Measurements from ENCODE around the gene RPS6KA4. TPM values are rescaled to one million over a fixed set of nuclear protein-coding genes. Genes with fewer than 3 reads are reported as not detected.

The RPS6KA4 gene
- total RNA-seq, 1 donor from 2014 or later = 39.3 TPM

DNA sequence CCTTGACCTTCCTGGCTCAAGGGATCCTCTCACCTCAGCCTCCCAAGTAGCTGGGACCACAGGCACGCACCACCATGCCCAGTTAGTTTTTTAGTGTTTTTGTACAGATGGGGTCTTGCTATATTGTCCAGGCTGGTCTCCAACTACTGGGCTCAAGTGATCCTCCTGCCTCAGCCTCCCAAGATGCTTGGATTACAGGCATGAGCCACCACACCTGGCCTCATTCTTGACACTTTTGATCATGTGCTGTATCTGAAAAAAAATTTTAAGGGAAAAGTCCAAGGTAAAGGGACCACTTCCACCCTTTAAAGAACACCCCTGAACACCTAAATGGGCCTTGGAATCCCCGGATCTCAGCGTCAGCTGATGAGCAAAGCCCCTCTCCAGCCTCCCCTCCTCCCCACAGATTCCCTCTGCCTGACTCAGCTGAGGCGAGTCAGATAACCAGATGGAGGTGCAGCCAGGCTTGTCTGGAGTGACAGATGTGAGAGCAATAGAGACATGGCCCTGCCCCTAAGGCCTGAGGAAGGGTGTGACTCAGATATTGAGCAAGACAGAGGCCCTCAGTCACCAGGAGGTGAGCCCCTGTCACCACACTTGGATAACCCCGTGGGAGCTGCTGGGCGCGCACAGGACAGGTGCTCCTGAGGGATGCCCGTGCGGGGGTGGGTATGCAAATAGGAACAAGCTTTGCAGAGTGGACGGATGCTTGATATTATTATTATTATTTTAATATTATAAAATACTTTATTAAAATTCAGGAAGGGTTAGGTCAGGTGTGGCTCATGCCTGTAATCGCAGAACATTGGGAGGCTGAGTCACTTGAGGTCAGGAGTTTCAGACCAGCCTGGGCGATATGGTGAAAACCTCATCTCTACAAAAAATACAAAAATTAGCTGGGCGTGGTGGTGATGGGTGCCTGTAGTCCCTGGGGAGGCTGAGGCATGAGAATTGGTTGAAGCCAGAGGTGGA, 23.9 kb upstream of the RPS6KA4 start:
- no peaks in the 10 kb centered on the region for H3K36me3 ChIP-seq
- no peak for DNase-seq (ENCODE audit: extremely low spot score in 2 of 2)
- H3K27ac ChIP-seq = peak overlapping the region; percentile 18
- H3K4me3 ChIP-seq = no peak overlapping the region
- H3K27me3 ChIP-seq = no peaks in the 10 kb centered on the region
- intact Hi-C loops (cut with DNase I) = no loop called here
- H3K9me3 ChIP-seq = no peaks in the 10 kb centered on the region
- H3K4me1 ChIP-seq = peaks cover 20% of the 10 kb centered on the region
- no peak for TF ChIP-seq POLR2A (IDR thresholded peaks at IDR 0.05)
- TF ChIP-seq POLR2AphosphoS5 (IDR thresholded peaks at IDR 0.05; ENCODE audit: insufficient read depth in 1 of 2, low read depth in 1 of 2) = peak; percentile 48 to 62

DNA sequence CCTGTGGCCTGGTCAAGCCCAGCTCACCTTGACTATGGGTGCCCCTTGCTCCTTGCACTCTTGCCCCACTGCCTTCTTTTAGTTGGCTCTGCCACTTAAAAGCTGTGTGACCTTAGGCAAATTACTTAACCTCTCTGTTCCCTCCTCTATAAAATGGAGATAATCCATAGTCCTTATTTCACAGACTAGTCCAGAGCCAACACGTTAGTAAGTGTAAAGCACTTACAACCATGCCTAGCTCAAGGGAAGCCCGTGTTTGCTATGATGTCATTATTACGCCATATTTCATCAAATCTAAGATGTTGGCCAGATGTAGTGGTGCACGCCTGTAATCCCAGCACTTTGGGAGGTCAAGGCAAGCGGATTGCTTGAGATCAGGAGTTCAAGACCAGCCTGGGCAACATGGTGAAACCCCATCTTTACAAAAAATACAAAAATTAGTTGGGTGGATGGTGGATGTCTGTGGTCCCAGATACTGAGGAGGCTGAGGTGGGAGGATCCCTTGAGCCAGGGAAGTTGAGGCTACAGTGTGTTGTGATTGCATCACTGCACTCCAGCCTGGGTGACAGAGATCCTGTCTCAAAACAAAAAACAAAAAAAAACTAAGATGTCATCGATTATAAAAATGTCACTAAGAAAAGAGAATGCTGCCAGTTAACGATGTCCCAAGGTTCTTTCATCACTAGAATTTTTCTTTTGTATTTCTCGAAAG, 21.3 kb upstream of the RPS6KA4 start:
- no peak for DNase-seq (ENCODE audit: extremely low spot score in 2 of 2)
- Histone ChIP-seq H3K36me3 (no peaks in the 10 kb centered on the region), H3K27ac (no peak overlapping the region), H3K9me3 (no peaks in the 10 kb centered on the region), H3K4me3 (no peak overlapping the region), H3K27me3 (no peaks in the 10 kb centered on the region), H3K4me1 (peaks cover 21% of the 10 kb centered on the region)
- TF ChIP-seq POLR2AphosphoS5 (IDR thresholded peaks at IDR 0.05; ENCODE audit: insufficient read depth in 1 of 2, low read depth in 1 of 2) = no peak
- no peak for TF ChIP-seq POLR2A (IDR thresholded peaks at IDR 0.05)
- TF ChIP-seq, protein P1, sequence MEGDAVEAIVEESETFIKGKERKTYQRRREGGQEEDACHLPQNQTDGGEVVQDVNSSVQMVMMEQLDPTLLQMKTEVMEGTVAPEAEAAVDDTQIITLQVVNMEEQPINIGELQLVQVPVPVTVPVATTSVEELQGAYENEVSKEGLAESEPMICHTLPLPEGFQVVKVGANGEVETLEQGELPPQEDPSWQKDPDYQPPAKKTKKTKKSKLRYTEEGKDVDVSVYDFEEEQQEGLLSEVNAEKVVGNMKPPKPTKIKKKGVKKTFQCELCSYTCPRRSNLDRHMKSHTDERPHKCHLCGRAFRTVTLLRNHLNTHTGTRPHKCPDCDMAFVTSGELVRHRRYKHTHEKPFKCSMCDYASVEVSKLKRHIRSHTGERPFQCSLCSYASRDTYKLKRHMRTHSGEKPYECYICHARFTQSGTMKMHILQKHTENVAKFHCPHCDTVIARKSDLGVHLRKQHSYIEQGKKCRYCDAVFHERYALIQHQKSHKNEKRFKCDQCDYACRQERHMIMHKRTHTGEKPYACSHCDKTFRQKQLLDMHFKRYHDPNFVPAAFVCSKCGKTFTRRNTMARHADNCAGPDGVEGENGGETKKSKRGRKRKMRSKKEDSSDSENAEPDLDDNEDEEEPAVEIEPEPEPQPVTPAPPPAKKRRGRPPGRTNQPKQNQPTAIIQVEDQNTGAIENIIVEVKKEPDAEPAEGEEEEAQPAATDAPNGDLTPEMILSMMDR (IDR thresholded peaks at IDR 0.05) = no peak
- intact Hi-C loops (cut with DNase I) = no loop called here

DNA sequence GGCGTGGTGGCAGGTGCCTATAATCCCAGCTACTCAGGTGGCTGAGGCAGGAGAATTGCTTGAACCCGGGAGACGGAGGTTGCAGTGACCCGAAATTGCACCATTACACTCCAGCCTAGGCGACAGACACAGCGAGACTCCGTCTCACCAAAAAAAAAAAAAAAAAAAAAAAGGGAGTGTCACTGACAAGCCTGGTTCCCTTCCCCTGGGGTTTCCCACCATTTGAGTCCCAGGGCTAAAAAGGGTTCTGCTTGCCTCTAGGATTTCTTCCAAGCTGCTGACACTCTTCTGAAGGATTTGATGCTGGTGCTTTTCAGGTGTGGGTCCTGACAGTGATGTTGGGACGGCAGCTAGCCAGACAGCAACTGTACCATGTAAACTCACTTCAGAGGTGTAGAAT, 20.2 kb upstream of the RPS6KA4 start:
- Histone ChIP-seq H3K4me3 (no peak overlapping the region), H3K4me1 (peaks cover 25% of the 10 kb centered on the region), H3K27me3 (no peaks in the 10 kb centered on the region), H3K9me3 (no peaks in the 10 kb centered on the region), H3K27ac (no peak overlapping the region), H3K36me3 (no peaks in the 10 kb centered on the region)
- TF ChIP-seq POLR2A (IDR thresholded peaks at IDR 0.05) = no peak
- TF ChIP-seq, protein P1 (IDR thresholded peaks at IDR 0.05) = no peak
- TF ChIP-seq POLR2AphosphoS5 (IDR thresholded peaks at IDR 0.05; ENCODE audit: insufficient read depth in 1 of 2, low read depth in 1 of 2) = no peak
- intact Hi-C loops (cut with DNase I) = no loop called here
- no peak for DNase-seq (ENCODE audit: extremely low spot score in 2 of 2)

DNA sequence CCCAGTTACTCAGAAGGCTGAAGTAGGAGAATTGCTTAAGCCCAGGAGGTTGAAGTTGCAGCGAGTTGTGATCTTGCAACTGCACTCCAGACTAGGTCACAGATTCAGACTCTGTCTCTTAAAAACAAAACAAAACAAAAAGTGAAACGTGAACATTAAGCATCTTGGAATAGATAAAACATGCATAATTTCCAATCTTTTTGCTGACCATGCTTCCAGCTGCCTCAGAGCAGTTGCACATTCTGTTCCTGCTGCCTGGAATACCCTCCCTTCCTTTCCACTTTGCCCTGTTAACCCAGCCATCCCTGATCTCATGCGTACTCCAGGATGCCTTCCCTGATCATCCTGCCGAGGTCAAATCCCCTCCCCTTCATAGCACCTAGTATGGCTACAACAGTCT, 19.7 kb upstream of the RPS6KA4 start:
- no peak for DNase-seq (ENCODE audit: extremely low spot score in 2 of 2)
- H3K36me3 ChIP-seq = no peaks in the 10 kb centered on the region
- intact Hi-C loops (cut with DNase I) = no loop called here
- H3K4me3 ChIP-seq = no peak overlapping the region
- TF ChIP-seq POLR2AphosphoS5 (IDR thresholded peaks at IDR 0.05; ENCODE audit: insufficient read depth in 1 of 2, low read depth in 1 of 2) = no peak
- TF ChIP-seq, protein P1 (IDR thresholded peaks at IDR 0.05) = no peak
- no peak for TF ChIP-seq POLR2A (IDR thresholded peaks at IDR 0.05)
- H3K27me3 ChIP-seq = no peaks in the 10 kb centered on the region
- no peak overlapping the region for H3K27ac ChIP-seq
- H3K4me1 ChIP-seq = peaks cover 25% of the 10 kb centered on the region
- no peaks in the 10 kb centered on the region for H3K9me3 ChIP-seq

DNA sequence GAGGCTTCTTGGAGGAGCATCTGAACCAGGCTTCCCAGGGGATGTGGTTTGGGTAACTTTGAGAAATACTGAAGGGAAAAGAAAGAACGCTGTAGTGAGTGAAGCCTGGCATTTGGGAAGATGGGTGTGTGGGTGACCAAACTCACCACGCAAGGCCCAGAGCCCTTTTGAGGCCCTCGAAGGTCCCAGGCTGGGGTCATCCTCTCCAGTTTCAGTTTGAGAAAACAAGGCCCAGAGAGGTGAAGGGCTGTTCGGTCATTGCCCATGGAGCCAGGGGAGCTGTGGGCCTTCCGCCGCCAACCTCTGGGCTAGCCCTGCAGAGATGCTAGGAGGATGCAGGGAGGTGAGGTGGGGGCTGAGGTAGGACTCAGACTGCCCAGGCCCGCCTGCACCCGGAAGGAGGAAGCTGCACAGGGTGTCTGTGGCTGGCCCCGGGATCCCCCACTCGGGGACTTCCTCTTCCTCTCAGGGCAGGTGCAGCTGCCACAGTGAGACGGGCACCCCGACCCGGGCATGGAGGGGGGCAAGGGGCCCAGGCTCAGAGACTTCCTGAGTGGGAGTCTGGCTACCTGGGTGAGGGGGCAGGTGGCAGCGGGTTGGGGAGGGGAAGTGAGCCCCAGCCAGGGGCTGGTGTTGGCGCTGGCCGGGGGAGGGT, 19.1 kb upstream of the RPS6KA4 start, which contains the start of gene CCDC88B:
Gene CCDC88B, plus strand, starts transcription at position 451 of the 655 bp plus-strand sequence. Its CDS starts 63 bp downstream, at position 514.
- intact Hi-C loops (cut with DNase I) = no loop called here
- TF ChIP-seq POLR2A (IDR thresholded peaks at IDR 0.05) (no peak), POLR2AphosphoS5 (IDR thresholded peaks at IDR 0.05; ENCODE audit: insufficient read depth in 1 of 2, low read depth in 1 of 2) (peak in 1 of 2 donors; percentile 44)
- TF ChIP-seq, protein P1 (IDR thresholded peaks at IDR 0.05) = no peak
- H3K4me3 ChIP-seq = peak within 1 kb of the TSS in 1 of 2 donors; percentile 33
- H3K4me1 ChIP-seq = peaks cover 25% of the 10 kb centered on the region
- H3K27me3 ChIP-seq = no peaks in the 10 kb centered on the region
- H3K27ac ChIP-seq = no peak within 1 kb of the TSS
- no peaks in the 10 kb centered on the region for H3K9me3 ChIP-seq
- no peak for DNase-seq (ENCODE audit: extremely low spot score in 2 of 2)
- H3K36me3 ChIP-seq = no peaks in the 10 kb centered on the region

Data from vagina (tissue), 2 donors.